ENCODE results near the gene ZSWIM4. TPM values are rescaled to one million over a fixed set of nuclear protein-coding genes. Genes with fewer than 3 reads are reported as not detected.
"Not testable (repeated sequence)": the region's sequence is repeated elsewhere in the genome, so short reads cannot be mapped to it uniquely, and the experiment has no call there.

The ZSWIM4 gene
- polyA plus RNA-seq, 1 of the 3 experiments (the other 2 are of a cell fraction): 4.7 TPM

DNA sequence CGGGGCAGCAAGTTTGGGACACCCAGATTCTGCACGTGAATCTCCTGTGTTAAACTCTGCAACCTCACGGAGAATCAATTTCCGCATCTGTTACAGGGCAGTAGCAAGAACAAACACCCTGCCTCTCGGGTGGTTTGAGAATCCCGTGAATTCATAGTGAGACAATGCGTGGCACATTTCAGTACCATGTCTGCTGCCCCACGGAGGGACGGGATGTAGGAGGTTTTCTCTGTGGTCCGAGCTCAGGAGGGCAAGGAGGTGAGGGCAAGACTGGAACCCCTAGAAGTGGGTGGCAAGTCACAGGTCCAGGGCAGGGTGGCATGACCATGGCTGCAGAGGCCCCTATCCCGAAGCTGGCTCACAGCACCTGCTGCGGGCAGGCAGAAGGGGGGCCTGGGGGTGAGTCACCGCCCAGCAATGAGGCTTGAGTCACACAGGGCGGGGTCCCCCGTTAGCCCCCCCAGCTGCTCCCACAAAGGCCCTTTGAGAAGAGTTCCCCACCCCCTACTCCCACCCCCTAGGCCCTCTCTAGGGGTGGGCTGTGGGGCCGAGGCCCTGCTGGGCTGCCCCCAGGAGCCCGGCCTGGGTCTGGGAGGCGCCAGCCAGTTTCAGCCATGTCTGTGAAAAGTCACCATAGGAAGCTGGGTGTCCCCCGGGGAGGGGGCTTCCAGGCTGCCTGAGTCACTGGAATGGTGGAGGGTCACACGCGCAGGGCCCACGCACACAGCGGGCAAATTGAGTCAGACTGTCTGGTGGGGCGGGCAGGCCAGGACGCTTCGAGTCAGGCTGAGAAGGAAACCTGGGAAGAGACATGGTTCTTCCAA, 55.9 kb downstream of the ZSWIM4 start (continued):
- no peak for TF ChIP-seq NRF1 (IDR thresholded peaks at IDR 0.05; ENCODE audit: low read depth, low read length)
- peak; percentile 61 for TF ChIP-seq YY1 (IDR thresholded peaks at IDR 0.05; ENCODE audit: low read depth)
- no peak for TF ChIP-seq MXI1 (IDR thresholded peaks at IDR 0.05; ENCODE audit: low read depth, low read length)
- no peak for TF ChIP-seq MEF2A (IDR thresholded peaks at IDR 0.05; ENCODE audit: borderline replicate concordance, low read depth)
- peak; percentile 99 for TF ChIP-seq FOSL2 (IDR thresholded peaks at IDR 0.05; ENCODE audit: borderline replicate concordance, low read depth)
- TF ChIP-seq EP300 (IDR thresholded peaks at IDR 0.05; ENCODE audit: borderline replicate concordance in 1 of 2, low read depth in 1 of 2, low read length in 1 of 2): peak; percentile 15 to 95; a peak in 2 of 4 replicates
- 0 out of 2 replicates have a peak, but pooled peaks have one; percentile 27 for TF ChIP-seq GABPA (IDR thresholded peaks at IDR 0.05; ENCODE audit: low read depth)
- TF ChIP-seq, protein P1, sequence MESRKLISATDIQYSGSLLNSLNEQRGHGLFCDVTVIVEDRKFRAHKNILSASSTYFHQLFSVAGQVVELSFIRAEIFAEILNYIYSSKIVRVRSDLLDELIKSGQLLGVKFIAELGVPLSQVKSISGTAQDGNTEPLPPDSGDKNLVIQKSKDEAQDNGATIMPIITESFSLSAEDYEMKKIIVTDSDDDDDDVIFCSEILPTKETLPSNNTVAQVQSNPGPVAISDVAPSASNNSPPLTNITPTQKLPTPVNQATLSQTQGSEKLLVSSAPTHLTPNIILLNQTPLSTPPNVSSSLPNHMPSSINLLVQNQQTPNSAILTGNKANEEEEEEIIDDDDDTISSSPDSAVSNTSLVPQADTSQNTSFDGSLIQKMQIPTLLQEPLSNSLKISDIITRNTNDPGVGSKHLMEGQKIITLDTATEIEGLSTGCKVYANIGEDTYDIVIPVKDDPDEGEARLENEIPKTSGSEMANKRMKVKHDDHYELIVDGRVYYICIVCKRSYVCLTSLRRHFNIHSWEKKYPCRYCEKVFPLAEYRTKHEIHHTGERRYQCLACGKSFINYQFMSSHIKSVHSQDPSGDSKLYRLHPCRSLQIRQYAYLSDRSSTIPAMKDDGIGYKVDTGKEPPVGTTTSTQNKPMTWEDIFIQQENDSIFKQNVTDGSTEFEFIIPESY (IDR thresholded peaks at IDR 0.05; ENCODE audit: borderline replicate concordance, low read depth): peak; percentile 80
- 0 out of 2 replicates have a peak, but pooled peaks have one; percentile 20 for TF ChIP-seq TAF1 (IDR thresholded peaks at IDR 0.05; ENCODE audit: borderline replicate concordance, low read depth, low read length)

GRCh38 chr19:13851734-13852114, 56.5 kb downstream of the ZSWIM4 start:
- H3K4me3 ChIP-seq (ENCODE audit: low read depth in 2 of 2, low read length in 1 of 2); H2AFZ ChIP-seq (ENCODE audit: low read depth); H3K9me2 ChIP-seq; H3K27me3 ChIP-seq (ENCODE audit: insufficient read depth); H4K20me1 ChIP-seq (ENCODE audit: insufficient read depth); DNase-seq; H3K36me3 ChIP-seq (replicated peaks in 1 of 2; ENCODE audit: control insufficient read depth in 1 of 2, insufficient read depth in 2 of 2, low read length in 1 of 2); POLR2A ChIA-PET; H3K9me3 ChIP-seq: not testable (repeated sequence)
- 68% methylated on average over 5 of the region's 5 CpGs for WGBS (ENCODE audit: low lambda C conversion rate)
- Histone ChIP-seq H3K79me2 (ENCODE audit: insufficient read depth) (peaks cover 17% of the 10 kb centered on the region), H3F3A (replicated peaks; ENCODE audit: insufficient read depth) (peaks cover 64% of the 10 kb centered on the region), H3K4me1 (ENCODE audit: control insufficient read depth in 1 of 2, insufficient read depth in 2 of 2, low read depth in 1 of 2, low read length in 1 of 2) (peaks cover 19 to 26% of the 10 kb centered on the region in 2 experiments; a peak in 3 of 4 replicates), H3K9ac (peak overlapping the region; percentile 96), H3K27ac (ENCODE audit: low read depth in 2 of 2, low read length in 1 of 2) (peak overlapping the region; percentile 73 to 100), H3K4me2 (peak overlapping the region; percentile 89)
- CTCF ChIA-PET: interaction anchor here (1.4 to 5.9 kb wide), 3 partner anchors 11 to 67 kb away, joined by 5 to 51 read pairs (median 5); no protein-coding TSS in a partner anchor
- 0 out of 2 replicates have a peak, but pooled peaks have one; percentile 3 for TF ChIP-seq TAF1 (IDR thresholded peaks at IDR 0.05; ENCODE audit: borderline replicate concordance, low read depth, low read length)

- not testable (repeated sequence) for H3K9me3 ChIP-seq; H4K20me1 ChIP-seq (ENCODE audit: insufficient read depth); H3K4me2 ChIP-seq; DNase-seq; H3K9me2 ChIP-seq; H3K4me3 ChIP-seq (ENCODE audit: low read depth in 2 of 2, low read length in 1 of 2); H3K27me3 ChIP-seq (ENCODE audit: insufficient read depth); H3K36me3 ChIP-seq (replicated peaks in 1 of 2; ENCODE audit: control insufficient read depth in 1 of 2, insufficient read depth in 2 of 2, low read length in 1 of 2); H2AFZ ChIP-seq (ENCODE audit: low read depth)
- POLR2A ChIA-PET: interaction anchor here (1.4 kb wide), 1 partner anchor 13 kb away, joined by 6 read pairs; no protein-coding TSS in a partner anchor
- peaks cover 60% of the 10 kb centered on the region for H3F3A ChIP-seq (replicated peaks; ENCODE audit: insufficient read depth)
- WGBS (ENCODE audit: low lambda C conversion rate): 84% methylated on average over 12 of the region's 12 CpGs
- peak overlapping the region in 1 of 2 experiments; percentile 100; a peak in 2 of 4 replicates for H3K27ac ChIP-seq (ENCODE audit: low read depth in 2 of 2, low read length in 1 of 2)
- H3K4me1 ChIP-seq (ENCODE audit: control insufficient read depth in 1 of 2, insufficient read depth in 2 of 2, low read depth in 1 of 2, low read length in 1 of 2): peaks cover 15 to 23% of the 10 kb centered on the region in 2 experiments; a peak in 3 of 4 replicates
- H3K79me2 ChIP-seq (ENCODE audit: insufficient read depth): peaks cover 17% of the 10 kb centered on the region
- CTCF ChIA-PET: interaction anchor here (0.7 to 5.9 kb wide), 4 partner anchors 10 to 68 kb away, joined by 3 to 51 read pairs (median 6); no protein-coding TSS in a partner anchor
- H3K9ac ChIP-seq: peak overlapping the region; percentile 96
Observed at GRCh38 chr19:13852171-13852707, 57.0 kb downstream of the ZSWIM4 start.

Data from SK-N-SH (cell line).